GM21723 (cell line): ENCODE data around the gene CD4.

Experiments used
- ATAC-seq: cut with Tn5 transposase; IDR thresholded peaks from one replicate; pipeline ENCODE4 v1.9.1; 2021; ENCODE audit warnings: mild to moderate bottlenecking, moderate library complexity; ENCODE audit not compliant: unreplicated experiment

The CD4 gene

DNA sequence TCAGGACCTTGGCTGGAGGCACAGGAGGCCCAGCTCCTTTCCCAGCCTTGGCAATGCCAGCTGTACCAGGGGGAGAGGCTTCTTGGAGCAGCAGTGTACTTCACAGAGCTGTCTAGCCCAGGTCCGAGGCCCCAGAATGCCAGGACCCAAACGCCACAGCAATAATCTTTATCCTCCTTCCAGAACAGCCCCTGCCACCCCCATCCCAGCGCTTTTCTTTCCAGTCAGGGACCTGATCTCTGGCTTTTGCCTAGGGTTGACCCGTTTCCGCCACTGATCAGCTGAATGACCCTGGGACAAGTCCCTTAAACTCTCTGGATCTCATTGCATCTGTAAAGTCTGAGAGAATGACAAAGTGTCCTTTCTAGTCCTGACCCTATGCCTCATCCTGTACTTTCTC is 11.9 kb upstream of the CD4 start:
- no peak for ATAC-seq

DNA sequence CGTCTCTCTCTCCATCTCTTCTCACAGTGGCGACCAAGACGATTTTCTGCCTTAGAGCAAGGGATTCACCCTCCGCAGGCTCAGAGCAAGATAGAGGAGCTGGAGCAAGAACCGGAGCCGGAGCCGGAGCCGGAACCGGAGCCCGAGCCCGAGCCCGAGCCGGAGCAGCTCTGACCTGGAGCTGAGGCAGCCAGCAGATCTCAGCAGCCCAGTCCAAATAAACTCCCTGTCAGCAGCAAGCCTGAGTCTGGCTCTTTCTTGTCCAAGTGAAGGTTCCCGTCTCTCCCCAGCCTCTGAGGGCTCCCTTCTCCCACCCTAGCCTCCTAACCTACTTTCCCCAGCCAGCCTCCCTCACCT is 11.1 kb upstream of the CD4 start:
- ATAC-seq, result no peak

DNA sequence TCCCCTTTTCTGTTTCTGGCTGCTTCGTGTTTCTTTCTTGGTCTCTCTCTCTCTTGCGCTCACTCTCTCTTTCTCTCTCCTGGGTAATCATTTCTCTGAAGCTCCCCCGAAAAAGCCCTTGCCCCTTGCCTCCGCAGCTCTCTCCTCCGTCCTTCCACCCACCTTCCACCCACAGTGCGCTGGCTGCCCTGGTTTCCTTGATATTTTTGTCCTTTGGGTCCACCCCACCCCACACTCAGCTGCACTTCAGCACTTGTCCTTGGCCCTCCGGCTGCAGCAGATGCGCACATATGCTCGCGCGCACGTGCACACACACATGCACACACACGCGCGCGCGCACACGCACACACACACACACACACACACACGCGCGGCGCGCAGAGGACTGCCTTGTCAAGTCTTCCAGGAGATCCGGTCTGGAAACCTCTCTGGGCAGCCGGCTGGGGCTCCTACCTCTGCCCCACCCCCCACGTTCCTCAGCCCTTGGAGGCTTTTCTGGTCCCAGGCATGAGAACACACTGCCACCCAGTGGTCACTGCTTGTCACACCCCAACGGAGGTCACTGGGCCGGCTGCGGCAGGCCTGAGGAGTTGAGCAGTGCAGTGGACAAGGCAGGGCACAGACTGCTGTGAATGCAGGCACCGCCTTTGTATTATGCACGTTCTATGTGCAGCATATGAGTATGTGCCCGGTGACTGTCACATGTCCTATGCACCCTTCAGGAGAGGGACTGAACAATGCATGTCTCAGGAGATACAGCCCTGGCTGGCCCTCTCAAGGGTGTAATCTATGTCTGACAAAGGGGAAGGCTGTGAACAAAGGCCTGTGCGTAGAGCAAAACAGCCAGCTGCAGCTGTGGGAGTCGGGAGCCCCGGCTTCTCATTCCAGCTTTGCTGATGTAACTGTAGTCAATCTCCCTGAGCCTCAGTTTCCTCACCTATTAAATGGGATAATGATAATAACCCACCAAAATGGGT is 10.5 kb upstream of the CD4 start:
- peak; percentile 79 for ATAC-seq

DNA sequence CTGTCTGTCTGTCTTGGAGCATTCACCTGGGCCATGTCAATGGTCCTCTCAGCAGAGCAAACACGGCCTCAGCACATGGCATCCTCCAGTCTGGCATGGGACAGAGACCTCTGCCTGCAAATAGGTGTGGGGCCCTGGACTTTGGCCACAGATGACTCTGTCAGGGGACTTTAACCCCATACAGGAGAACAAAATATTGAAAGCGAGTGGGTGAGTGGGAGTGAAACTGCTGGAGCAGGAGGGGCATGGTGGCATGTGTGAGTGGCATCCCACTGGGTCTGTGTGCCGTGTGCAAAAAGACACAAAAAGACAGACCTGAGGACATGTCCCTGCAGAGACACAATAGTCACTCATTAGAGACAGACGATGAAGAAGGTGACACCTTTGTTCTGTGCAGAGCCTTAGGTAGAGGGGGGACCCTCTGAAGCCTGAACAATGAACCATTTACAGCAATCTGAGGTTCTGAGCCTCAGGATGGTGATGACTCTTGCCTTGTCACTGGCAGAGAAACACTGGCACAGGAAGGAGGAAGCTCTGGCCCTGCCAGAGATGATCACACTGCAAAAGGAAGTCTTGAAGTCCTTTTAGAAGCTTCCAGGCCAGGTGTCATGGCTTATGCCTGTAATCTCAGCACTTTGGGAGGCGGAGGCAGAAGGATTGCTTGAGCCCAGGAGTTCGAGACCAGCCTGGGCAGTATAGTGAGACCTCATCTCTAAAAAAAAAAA is 9.5 kb upstream of the CD4 start:
- ATAC-seq, result no peak

DNA sequence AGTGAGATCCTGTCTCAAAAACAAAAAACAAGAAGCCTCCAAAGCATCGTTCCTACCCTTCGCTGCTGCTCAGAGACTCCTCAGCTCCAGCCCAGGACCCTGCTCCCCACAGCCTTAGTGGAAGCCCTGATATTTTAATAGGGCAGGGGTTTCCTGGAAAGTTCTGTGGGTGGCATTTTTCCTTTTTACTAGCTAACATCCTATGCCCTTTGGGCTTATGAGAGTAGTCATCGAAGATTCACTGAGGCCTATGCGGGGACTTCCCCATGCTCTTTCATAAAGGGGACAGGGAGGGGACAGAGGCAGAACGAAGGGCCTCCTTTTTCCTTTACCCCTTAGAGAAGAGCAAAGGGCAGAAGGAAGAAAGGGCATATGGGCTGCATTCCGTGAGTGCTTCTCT is 8.8 kb upstream of the CD4 start:
- no peak for ATAC-seq

DNA sequence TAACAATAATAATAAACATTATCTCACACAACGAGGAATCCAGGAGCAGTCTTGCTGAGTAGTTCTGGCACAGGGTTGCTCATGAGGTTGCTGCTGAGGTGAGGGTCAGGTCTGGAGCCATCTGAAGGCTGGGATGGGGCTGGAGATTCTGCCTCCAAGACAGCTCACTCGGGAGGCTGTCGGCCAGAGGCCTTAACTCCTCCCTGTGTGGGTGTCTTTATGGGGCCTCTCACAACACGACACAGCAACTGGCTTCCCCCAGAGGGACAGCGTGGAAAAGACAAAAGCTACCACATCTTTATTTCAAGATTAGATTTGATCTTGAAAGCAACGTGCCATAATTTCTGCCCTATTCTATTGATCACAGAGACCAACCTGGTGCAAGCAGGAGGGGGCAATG is 7.2 kb upstream of the CD4 start:
- ATAC-seq, result no peak

DNA sequence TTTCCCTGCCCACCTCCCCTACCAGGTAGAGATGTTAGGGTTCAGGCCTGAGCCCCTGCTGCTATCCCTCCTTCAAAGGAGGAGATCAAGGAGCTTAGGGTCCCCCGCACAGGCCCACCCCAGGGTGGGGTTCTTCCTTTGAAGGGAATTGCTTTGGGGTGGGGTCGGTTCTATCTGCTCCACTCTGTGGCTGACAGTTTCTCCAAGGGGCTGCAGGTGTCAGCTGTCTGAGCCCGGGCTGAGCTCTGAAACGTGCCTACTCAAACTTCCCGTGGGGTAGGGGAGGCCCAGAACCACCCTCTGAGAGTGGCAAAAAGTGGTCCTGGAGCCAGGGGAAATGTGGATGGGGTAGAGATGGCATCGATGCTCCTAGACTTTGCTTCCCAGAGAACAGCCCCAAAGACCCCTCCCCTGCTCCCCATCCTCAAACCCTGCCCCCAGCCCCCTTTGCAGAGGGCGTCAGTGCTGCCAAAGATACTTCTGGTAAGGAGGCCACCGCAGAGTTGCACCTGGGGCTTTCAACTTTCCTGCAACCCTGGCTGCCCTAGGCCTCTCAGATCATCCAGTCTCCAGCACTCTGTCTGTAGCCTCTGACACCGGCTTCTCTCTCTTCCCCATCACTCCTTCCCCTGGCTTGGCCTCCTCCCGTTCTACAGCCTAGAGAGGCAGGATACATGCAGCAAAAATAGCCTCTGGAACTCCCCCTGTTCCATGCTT is 6.3 kb upstream of the CD4 start:
- no peak for ATAC-seq

DNA sequence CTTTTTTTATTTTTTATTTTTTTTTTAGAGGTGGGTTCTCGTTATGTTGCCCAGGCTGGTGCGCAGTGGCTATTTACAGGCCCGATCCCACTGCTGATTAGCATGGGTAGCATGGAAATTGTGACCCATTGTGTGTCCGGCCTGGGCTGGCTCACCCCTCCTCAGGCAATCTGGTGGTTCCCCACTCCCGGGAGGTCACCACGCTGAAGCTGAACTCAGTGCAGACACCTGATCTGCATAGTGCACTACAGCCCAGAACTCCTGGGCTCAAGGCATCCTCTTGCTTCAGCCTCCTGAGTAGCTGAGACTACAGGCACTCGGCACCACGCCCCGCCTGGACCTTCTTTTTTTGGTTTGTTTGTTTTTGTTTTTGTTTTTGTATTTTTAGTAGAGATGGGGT is 5.5 kb upstream of the CD4 start:
- ATAC-seq, result no peak

DNA sequence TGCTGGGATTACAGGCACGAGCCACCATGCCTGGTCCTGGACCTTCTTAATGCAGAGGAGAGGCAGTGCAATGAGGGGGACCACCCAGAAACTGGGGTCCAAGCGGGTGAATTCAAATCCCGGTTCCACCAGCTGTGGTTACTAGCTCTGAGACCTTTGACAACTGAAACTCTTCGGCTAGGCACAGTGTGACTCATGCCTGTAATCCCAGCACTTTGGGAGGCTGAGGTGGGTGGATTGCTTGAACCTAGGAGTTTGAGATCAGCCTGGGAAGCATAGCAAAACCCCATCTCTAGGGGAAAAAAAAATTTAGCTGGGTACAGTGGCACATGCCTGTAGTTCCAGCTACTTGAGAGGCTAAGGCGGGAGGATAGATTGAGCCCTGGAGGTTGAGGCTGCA is 5.0 kb upstream of the CD4 start:
- ATAC-seq, result no peak

DNA sequence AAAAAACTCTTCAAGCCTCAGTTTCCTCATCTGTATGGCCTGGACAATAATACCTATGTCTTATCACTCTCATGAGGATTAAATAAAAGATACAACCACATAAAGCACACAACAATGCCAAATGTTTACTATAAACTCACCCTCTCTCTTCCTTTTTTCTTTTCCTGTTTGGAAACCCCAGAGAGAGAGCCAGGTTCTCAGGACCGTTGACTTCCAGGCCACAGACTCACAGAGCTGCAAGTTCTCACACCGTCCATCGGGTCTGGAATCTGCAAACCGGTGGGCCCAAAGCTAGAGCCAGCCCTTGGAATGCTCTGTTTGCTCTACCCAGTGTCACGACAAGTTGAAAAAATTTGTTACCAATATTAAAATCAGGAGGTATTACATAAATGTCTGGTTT is 4.6 kb upstream of the CD4 start:
- no peak for ATAC-seq

DNA sequence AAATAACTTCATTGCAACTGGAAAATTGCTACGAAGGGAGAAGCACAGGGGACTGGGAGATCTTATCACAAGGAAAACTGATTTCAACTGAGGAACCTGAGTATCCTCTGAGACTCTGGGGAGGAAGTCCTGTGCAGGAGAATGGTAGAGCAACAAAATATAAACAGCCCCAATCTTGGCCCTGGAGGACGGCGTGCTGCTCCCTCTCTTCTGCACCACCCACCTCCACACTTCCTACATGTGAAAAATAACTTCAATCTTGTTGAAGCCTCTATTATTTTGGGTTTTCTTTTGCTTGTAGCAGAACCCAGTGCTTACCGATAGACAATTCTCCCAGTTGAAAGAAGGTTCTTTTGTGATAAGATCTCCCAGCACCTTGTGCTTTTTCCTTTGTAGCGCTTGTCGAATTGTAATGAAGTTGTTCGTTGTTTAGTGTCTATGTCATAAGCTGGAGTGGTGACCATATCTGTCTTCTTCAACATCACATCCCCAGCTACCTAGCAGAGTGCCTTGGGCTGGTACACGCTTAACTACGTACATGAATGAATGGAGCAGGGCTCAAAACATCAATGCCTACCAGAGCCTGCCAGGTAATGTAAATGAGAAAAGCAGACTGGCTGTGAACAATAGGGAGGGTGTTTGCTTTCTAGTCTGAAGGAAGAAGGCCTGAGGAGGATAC is 2.8 kb upstream of the CD4 start:
- ATAC-seq, result no peak

DNA sequence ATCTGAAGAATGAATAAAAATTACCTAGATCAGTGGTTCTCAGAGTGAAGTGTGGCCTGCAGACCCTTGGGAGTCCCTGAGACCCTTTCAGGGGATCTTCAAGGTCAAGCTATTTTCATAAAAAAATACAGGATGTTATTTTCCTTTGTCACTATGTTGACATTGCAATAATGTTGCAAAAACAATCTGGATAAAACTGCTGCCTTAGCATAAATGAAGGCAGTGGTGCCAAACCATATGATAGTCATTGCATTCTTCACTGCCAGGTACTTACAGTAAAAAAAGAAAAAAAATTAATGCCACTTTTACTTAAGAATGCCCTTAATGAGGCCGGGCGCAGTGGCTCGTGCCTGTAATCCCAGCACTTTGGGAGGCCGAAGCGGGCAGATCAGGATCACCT is 2.0 kb upstream of the CD4 start:
- ATAC-seq, result no peak

DNA sequence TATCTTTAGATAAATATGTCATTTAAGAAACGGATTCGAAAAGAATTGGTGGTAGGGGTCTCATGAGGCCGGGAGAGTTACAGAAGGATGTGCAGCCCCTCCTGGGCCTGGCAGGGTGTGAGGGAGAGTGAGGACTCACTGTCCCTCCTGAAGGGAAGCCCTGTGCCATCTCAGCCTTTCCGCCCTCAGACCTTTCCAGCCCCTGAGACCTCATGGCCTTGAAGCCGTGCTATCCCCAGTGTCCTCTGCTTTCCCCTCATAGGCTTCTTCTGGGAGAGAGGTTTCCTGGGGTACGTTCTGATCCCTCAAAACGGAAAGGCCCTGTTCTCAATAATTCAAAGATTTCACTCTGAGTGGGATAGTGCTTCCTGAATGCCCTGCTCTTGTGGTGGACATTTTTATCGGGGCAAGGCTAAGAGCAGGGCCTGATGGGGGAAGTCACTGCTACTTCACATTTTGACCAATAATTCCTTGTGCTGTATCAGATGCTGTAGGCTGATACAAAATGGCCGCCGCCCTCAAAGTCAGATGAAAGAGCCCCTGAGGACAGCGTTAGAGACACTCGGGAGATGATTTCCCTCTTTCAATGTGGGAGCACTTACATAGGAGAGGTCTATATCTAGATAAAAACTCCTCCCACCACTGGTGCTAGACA is 1.3 kb downstream of the CD4 start:
- ATAC-seq, result no peak

DNA sequence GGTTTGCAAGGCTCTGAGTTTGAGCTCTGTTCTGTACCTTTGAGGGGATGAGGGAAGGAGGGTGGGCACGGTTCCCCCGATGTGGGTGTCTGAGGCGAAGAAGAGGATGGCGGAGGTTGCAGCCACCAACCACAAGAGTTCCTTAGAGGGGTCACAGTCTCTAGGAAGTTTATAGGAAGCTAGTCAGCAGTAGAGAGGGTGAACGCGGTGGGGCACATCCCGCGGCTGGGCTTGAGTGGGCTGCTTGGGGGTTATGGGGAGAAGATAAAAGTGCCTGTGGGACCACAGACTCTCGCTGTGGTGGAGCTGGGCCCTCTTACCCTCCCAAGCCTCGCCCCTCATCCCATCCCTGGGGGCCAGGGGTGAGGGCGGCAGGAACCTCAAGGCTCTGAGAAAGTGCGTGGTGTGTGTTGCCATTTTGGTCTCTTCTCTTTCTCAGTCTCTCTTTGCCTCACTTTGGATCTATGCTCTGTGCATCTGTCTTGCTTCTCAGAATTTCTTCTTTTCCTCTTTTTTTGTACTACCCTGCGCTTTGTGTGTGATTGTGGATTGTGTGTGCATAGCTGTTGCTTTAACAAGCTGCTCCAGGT is 2.7 kb downstream of the CD4 start:
- peak; percentile 21 for ATAC-seq

DNA sequence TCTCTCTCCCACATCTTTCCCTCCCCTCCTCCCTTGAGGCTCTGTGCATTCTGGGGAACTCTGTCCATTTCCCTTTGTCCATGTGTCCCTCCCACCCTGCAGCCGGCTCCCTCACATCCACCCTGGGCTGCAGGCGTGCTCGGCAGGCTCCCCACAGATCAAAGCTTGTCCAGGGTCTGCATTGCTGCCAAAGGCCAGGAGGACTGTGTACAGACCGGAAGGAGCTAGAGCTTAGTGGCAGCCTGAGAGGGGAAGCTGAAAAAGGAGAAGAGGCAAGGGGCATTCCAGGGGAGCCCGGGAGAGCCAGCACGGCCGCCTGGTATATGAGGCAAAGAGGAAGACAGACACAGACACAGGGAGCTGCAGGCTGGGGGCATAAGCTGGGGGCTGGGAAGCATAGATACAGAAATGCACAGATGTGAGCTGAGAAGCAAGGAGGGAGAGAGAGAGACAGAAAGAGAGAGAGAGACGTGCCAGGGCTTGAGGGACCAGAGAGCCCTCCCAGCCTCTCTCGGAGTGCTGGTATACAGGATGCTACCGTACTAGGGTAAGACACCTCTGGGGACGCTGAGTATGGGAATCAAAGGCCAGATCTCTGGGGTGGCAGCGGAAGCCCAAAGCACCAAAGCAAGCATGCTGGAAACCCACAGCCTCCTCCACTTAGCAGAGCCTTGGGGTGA is 3.3 kb downstream of the CD4 start:
- peak; percentile 61 for ATAC-seq

DNA sequence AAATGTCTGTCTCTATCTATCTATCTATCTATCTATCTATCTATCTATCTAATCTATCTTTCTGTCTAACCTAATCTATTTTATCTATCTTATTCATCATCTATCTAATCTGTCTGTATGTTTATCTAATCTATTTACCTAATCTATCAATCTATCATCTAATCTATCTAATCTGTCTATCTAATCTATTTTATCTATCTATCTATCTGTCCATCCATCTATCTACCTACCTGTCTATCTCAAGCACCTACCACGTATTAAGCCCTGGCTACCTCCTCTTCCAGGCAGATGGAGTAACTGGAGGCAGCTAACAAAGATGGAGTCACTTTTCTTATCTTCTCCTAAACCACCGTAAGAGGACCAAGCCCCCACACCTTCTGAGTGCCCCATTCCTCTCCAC is 5.8 kb downstream of the CD4 start:
- ATAC-seq, result no peak

DNA sequence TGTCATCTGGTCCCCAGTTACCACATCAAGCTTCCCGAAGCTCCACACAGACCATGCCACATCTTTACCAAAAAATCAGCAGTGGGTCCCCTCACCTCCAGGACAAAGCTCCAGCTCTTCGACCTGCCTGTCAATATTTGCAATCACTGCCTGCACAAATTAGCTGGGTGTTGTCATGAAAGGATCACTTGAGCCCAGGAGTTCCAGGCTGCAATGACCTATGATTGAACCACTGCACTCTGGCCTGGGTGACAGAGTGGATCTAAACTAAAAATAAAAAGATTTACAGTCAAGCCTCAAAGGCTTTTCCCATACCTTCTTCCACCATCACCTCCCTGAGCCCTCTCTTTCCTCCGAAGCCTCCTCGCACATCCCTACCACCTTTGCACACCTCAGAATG is 7.2 kb downstream of the CD4 start:
- no peak for ATAC-seq

DNA sequence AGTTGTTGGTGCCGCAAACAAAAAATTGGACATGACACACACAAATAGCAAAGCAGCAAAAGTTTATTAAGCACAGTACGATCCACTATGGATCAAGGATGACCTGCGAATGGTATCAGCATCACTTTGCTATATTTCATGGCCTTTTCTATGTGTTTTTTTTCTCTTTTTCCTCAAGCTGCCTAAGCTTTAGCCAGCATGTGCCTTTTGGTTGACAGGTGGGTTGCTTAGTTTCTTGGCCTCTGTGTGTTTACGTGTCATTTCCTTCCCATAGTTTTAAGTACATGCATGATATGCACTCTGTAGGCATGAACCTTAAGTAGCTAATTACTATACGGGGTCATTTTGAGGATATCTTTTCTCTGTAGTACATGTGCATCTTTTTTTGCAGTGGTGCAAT is 9.8 kb downstream of the CD4 start:
- ATAC-seq, result no peak

DNA sequence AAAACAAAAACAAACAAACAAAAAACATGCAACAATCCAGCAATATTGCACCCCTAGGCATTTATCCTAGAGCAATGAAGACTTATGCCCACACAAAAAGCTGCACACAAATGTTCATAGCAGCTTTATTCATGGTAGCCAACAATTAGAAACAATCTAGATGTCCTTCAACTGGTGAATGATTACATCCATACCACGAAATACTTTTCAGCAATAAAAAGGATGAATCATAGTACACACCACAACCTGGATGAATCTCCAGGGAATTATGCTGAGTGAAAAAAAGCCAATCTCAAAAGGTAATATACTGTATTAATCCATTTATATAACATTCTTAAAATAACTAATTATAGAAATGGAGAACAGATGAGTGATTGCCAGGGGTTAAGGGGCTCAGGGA is 17.8 kb downstream of the CD4 start:
- ATAC-seq, result no peak

DNA sequence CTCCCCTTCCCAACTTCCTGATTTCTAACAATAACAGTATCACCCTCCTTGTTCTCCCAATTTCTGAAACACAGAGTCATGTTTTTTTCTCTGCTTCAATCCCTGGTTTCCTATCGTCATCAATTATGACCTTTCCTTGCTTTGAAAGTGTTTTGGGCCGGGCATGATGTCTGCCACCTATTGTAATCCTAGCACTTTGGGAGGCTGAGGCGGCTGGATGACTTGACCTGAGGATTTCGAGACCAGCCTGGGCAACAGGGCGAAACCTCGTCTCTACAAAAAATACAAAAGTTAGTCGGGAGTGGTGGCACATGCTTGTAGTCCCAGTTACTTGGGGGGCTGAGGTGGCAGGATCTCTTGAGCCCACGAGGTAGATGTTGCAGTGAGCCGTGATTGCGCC is 19.7 kb downstream of the CD4 start:
- no peak for ATAC-seq
